Stimulated activated CD4-positive, alpha-beta T cell treated with anti-CD3 and anti-CD28 coated beads, Interleukin-12 subunit alpha, Interleukin-12 subunit beta, amount 100 ng/mL, for 24 hours (primary cell): Measurements from ENCODE around the gene ING4.
A peak's percentile ranks its signal among the peaks of the same experiment; 100 is the strongest.
"Not testable (repeated sequence)": the region's sequence is repeated elsewhere in the genome, so short reads cannot be mapped to it uniquely, and the experiment has no call there.

Source experiments
- DNase-seq, 2 experiments: peaks; one replicate each; pipeline ENCODE4 v3.0.0-alpha.2; 2020; ENCODE audit warnings: low read depth in 2 of 2

Gene ING4

DNA sequence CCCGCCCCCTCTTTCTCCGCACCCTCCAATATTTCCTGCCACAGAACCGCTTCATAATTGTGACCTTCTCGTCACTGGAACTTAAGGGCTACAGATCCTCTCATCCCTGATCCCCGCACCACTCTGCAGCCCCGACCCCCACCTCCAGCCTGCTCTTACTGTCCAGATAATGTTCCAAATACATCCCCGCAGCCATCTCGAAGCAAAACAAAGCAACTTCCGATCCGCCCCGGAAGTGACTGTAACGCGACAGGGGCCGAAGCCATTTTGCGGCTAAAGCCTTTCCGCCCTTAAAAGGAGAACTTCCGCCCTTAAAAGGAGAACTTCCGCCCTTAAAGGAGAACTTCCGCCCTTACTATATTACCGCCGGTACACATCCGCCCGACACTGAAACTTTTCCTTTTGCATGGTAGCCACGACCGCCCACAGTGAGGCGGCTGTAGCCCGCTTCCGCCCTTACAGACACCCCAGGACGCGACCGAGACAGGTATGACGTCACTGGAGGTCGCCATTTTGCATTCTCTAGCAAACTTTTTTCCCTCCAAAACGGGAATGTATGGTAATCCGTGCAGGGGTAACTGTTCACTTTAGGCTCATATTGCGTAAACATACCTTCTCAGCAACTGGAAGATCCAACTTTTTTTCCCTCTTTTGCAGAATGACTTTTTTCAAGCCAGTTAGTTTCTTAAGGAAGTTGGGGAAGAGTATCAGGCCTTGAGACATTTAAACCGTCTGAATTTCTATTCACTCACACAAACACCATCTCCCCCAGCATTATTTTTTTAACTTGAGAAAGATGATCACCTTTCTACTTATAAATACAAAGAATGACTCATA lies at the start of gene ING4:
Gene ING4, minus strand, starts transcription at position 214 of the 837 bp plus-strand sequence. Its CDS starts 18 bp downstream, at position 196.
- DNase-seq, result peak; percentile 90 to 91

DNA sequence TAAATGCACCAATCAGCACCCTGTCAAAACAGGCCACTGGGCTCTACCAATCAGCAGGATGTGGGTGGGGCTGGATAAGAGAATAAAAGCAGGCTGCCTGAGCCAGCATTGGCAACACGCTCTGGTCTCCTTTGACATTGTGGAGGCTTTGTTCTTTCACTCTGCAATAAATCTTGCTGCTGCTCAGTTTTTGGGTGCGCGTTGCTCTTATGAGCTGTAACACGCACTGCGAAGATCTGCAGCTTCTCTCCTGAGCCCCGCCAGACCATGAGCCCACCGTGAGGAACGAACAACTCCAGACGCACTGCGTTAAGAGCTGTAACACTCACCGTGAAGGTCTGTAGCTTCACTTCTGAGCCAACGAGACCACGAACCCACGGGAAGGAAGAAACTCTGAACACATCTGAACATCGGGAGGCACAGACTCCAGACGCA lies 46.1 kb upstream of the ING4 start:
- DNase-seq, result no peak

GRCh38 chr12:6708351-6708750 lies 45.4 kb upstream of the ING4 start:
- DNase-seq, result not testable (repeated sequence)

DNA sequence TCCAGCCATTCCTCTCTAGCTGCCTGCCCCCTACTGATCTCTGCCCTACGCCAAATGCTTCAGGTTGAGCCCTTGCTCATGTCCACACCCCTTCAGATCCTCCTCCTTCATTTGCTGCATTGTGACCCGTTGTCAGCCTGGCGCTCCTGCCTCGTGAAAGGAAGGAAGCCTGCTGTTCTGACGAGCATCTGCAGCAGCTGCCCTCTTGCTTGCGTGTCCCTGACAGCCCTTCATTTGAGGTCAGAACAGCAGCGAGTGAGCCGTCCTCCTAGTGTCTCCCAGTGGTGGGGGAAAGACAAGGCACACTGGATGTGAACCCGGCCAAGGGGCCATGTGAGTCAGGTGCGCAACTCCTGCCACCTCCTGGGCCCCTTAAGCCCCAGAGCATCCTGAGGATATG lies 40.7 kb upstream of the ING4 start:
- DNase-seq, result no peak

DNA sequence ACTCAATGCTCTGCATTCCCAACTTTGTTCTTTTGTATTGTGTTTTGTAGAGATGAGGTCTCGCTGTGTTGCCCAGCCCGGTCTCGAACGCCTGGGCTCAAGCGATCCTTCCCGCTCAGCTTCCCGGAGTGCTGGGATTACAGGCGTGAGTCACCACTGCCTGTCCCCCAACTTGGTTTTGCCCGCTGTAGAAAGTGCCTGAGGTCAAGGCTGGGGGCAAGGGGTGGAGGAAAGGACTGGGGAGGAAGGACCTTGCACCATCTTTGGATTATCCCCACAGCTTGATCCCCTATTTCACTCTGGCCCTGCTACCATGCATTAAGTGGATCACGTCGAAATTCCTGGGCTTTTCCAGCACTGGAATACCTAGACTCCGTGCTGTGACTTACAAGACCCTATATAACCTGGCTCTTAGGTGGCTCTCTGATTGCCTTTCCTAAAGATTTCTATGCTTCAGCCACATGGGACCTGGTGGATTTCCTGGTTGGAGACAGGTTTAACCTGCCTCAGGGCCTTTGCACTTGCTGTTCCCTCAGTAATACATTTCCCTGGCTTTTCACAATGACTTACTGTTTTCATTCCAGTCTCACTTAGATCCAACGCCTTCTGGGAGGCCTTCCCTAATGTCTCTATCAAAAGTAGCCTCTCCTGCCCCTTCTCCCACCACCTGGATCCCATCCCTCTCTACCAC lies 38.3 kb upstream of the ING4 start:
- no peak for DNase-seq

DNA sequence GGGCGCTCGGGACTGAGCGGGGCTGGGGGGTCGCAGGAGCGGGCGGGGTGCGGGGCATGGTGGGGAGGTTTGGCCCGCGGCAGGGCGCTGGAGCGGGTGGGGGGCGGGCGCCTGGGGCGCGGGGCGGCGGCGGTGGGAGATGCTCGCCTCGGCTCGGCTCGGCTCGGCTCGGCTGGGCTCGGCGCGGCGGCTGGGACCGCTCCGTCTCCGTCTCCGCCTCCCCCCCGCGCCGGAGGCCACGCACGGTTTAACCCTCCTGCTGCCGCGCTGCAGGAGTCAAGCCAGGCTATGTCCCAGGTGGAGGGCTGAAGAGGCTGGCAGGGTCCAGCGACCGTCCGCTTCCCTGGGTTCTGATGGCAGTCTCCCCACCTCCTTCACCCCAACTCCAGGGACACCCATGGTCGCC lies 37.7 kb upstream of the ING4 start, which contains the start of gene PIANP:
Gene PIANP, minus strand, starts transcription at position 170 of the 406 bp plus-strand sequence. CDS start 2,754 bp downstream, outside the sequence.
- DNase-seq, result peak in 1 of 2 experiments; percentile 26

- no peak for DNase-seq
These were observed 37.2 kb upstream of the ING4 start for GRCh38 chr12:6699989-6700645.

DNA sequence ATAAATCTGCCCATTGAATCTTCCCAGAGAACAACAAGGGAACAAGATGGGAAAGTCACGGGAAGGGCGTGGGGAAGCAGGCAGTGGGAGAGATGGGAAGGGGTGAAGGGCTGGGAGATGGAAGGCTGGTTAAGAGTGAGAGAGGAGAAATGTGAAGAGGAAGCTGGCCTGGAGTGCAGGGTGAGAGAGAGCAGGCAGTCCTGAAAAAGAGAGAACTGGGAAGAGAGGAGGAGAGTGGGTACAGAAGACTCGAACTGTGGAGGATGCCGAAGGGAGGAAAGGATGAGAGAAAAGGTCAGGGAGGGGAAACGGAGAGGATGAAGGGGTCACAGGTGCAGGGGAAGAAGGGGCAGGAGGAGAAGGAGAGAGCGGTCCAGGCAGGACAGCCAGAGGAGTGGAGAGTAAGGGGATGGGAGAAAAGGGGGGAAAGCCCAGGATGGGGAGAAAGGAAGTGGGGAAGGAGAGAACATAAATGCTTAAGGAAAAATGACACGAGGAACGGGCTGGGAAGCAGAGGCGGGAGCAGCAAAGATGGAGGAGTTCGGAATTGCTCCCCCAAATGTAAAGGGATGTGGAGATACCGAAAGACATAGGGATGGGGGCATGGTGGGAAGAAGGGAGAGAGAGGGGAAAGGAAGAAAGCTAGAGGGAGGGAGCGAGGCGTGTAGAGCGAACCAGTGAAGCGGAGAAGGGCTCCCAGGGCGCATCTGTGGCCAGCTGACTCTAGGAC lies 36.5 kb upstream of the ING4 start:
- DNase-seq, result no peak

- no peak for DNase-seq
These were observed 35.6 kb upstream of the ING4 start for GRCh38 chr12:6698352-6699046.

- no peak for DNase-seq
These were observed 34.8 kb upstream of the ING4 start for GRCh38 chr12:6697584-6698351.

- DNase-seq, result no peak
These were observed 34.0 kb upstream of the ING4 start for GRCh38 chr12:6696690-6697583.

- no peak for DNase-seq
These were observed 32.6 kb upstream of the ING4 start for GRCh38 chr12:6695313-6696045.

GRCh38 chr12:6694701-6695100 lies 31.8 kb upstream of the ING4 start:
- DNase-seq, result no peak

GRCh38 chr12:6693832-6694355 lies 31.0 kb upstream of the ING4 start:
- no peak for DNase-seq

DNA sequence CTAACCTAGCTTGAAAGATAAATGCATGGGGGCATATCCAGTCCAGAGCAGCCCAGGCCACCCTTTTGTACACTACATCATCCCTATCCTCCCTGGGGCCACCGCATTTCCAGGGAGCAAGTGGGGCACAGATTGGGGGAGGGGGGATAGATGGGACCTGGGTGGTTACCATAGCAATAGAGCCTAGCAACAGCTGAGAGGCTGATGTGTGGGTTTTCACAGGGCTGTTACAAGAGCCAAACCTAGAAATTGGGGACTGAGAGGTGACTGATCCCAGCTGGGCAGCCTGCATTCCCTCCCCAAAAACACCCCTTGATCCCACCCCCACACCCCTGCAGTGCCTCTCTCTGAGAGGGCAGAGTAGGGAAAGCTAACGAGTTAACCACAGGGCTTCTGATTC lies 30.0 kb upstream of the ING4 start:
- DNase-seq, result no peak

- no peak for DNase-seq
These were observed 28.6 kb upstream of the ING4 start for GRCh38 chr12:6691473-6691872.

DNA sequence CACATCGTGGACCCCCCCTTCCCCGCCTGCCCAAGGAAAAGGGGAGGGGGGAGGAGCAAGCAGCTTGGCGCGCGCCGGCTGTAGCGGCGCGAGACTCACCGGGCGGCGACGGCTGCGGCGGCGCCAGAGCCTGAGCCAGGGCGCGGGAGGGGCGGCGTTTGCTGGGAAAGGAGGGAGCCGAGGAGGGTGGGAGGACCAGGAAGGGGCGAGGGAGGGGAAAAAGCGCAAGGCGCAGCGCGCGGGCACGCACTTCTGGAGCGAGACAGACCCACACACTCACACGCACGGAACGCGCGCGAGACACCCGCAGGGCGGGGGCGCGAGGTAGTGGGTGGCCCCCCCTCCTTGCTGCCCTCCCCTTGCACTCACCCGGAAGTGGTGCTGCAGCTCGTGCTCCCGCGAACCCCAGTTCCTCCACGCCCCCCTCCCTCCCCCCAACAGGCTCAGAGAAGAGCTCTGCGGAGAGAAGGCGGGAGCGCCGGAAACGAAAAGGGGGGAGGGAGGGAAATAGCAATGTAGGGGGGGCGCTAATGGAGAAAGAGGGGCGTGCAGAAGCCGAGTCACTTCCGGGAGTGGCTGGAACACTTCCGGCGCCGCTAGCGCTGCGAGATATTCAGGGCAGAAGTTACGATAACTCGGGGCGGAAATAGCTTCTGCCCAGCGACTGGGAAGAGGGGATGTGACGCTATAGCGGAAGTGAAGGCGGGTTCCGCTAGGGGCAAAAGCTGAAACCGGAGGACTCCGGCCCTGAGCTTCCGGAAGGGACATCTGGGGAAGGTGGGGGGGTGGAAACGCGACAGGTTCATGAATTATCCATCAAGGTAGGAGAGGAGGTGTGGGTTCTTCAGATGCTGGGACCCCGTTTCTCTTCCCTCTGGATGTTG lies 26.3 kb upstream of the ING4 start, which contains the start of gene ZNF384:
Gene ZNF384, minus strand, starts transcription at position 377 of the 884 bp plus-strand sequence. CDS start 9,855 bp downstream, outside the sequence.
- peak; percentile 89 to 92 for DNase-seq
